ENCODE data around the gene NFIA.

The NFIA gene

DNA sequence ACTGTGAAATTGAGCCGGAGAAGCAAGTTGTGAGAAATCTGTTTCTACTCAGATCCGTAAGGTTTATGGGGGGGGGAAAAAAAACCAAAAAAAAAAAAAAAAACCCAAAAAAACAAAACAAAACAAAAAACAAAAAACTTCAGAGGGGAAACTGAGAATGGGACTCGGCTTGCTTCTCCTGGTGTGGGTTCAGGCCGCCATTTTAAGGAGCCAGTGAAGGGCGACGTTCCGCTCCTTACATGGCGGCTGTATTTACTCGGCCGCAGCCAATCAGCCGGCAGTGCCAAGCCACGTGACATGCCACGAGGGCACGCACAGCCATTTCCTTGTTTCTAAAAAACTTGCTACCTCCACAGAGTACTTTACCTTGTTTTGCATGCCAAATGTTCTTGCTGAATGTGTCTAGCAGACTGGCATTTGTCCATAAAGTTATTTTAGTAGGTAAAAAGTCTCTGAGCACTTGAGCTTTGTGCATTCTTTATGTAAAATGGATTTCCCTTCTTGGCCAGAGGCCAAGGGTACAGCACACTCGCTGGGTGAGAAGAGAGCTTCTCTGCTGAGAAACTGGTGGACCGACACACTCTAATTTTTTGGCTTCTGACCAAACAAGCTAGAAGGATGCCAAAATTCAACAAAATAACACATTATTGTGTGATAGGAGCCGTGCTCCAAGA is 101.8 kb downstream of the NFIA start:
- TF ChIP-seq EP300 (IDR thresholded peaks at IDR 0.05; ENCODE audit: borderline replicate concordance) (no peak; the same call in 1 of the 2 replicates), NFIC (IDR thresholded peaks at IDR 0.05) (peak; percentile 96), ZBTB7A (IDR thresholded peaks at IDR 0.05; ENCODE audit: low read depth) (no peak), EGR1 (IDR thresholded peaks at IDR 0.05) (peak; percentile 60; the same call in 1 of the 2 replicates), YY1 (IDR thresholded peaks at IDR 0.05; ENCODE audit: low read depth) (peak; percentile 99), TCF12 (IDR thresholded peaks at IDR 0.05; ENCODE audit: low read depth) (peak; percentile 53; the same call in 1 of the 2 replicates), FOXM1 (IDR thresholded peaks at IDR 0.05; ENCODE audit: borderline replicate concordance, low read depth) (peak; percentile 57; the same call in 1 of the 2 replicates), TEAD4 (IDR thresholded peaks at IDR 0.05) (peak; percentile 86), CEBPB (IDR thresholded peaks at IDR 0.05) (no peak), TAF1 (IDR thresholded peaks at IDR 0.05; ENCODE audit: low read depth) (peak; percentile 68; the same call in 1 of the 2 replicates), CREB1 (IDR thresholded peaks at IDR 0.05; ENCODE audit: low read depth) (no peak), RAD21 (IDR thresholded peaks at IDR 0.05; ENCODE audit: low read depth) (no peak)
- TF ChIP-seq, protein P1, sequence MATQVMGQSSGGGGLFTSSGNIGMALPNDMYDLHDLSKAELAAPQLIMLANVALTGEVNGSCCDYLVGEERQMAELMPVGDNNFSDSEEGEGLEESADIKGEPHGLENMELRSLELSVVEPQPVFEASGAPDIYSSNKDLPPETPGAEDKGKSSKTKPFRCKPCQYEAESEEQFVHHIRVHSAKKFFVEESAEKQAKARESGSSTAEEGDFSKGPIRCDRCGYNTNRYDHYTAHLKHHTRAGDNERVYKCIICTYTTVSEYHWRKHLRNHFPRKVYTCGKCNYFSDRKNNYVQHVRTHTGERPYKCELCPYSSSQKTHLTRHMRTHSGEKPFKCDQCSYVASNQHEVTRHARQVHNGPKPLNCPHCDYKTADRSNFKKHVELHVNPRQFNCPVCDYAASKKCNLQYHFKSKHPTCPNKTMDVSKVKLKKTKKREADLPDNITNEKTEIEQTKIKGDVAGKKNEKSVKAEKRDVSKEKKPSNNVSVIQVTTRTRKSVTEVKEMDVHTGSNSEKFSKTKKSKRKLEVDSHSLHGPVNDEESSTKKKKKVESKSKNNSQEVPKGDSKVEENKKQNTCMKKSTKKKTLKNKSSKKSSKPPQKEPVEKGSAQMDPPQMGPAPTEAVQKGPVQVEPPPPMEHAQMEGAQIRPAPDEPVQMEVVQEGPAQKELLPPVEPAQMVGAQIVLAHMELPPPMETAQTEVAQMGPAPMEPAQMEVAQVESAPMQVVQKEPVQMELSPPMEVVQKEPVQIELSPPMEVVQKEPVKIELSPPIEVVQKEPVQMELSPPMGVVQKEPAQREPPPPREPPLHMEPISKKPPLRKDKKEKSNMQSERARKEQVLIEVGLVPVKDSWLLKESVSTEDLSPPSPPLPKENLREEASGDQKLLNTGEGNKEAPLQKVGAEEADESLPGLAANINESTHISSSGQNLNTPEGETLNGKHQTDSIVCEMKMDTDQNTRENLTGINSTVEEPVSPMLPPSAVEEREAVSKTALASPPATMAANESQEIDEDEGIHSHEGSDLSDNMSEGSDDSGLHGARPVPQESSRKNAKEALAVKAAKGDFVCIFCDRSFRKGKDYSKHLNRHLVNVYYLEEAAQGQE (IDR thresholded peaks at IDR 0.05; ENCODE audit: low read depth) = no peak
- TF ChIP-seq, protein P2, sequence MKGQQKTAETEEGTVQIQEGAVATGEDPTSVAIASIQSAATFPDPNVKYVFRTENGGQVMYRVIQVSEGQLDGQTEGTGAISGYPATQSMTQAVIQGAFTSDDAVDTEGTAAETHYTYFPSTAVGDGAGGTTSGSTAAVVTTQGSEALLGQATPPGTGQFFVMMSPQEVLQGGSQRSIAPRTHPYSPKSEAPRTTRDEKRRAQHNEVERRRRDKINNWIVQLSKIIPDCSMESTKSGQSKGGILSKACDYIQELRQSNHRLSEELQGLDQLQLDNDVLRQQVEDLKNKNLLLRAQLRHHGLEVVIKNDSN (IDR thresholded peaks at IDR 0.05) = peak; percentile 99
- TF ChIP-seq, protein P3, sequence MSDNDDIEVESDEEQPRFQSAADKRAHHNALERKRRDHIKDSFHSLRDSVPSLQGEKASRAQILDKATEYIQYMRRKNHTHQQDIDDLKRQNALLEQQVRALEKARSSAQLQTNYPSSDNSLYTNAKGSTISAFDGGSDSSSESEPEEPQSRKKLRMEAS (IDR thresholded peaks at IDR 0.05) = peak; percentile 92

DNA sequence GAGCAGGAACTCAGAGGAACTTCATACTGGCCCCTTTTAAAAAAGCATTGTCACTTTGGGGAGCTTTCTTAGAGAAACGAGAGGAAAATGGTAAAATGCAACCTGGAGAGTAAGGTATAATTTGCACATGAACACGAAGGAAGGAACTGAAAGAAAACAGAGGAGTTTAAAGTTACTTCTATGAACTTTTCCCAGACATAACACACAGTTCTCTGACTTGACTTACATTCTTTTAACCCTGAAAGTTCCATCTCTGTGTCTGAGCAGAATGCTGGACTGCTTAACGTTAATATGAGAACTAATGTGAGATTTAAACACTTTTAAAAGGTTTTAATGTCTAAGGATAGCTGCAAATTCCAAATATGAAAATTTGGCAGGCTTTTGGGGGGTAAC is 102.3 kb downstream of the NFIA start:
- TF ChIP-seq CEBPB (IDR thresholded peaks at IDR 0.05) = no peak
- TF ChIP-seq ZBTB7A (IDR thresholded peaks at IDR 0.05; ENCODE audit: low read depth) = no peak
- TF ChIP-seq, protein P3 (IDR thresholded peaks at IDR 0.05) = no peak
- TF ChIP-seq, protein P2 (IDR thresholded peaks at IDR 0.05) = no peak
- no peak for TF ChIP-seq RAD21 (IDR thresholded peaks at IDR 0.05; ENCODE audit: low read depth)
- TF ChIP-seq, protein P1 (IDR thresholded peaks at IDR 0.05; ENCODE audit: low read depth) = no peak
- TF ChIP-seq NFIC (IDR thresholded peaks at IDR 0.05) = no peak
- no peak for TF ChIP-seq EP300 (IDR thresholded peaks at IDR 0.05; ENCODE audit: borderline replicate concordance)
- TF ChIP-seq TAF1 (IDR thresholded peaks at IDR 0.05; ENCODE audit: low read depth) = no peak
- TF ChIP-seq CREB1 (IDR thresholded peaks at IDR 0.05; ENCODE audit: low read depth) = no peak
- no peak for TF ChIP-seq TEAD4 (IDR thresholded peaks at IDR 0.05)
- TF ChIP-seq EGR1 (IDR thresholded peaks at IDR 0.05) = no peak
- TF ChIP-seq FOXM1 (IDR thresholded peaks at IDR 0.05; ENCODE audit: borderline replicate concordance, low read depth) = no peak
- TF ChIP-seq TCF12 (IDR thresholded peaks at IDR 0.05; ENCODE audit: low read depth) = no peak

DNA sequence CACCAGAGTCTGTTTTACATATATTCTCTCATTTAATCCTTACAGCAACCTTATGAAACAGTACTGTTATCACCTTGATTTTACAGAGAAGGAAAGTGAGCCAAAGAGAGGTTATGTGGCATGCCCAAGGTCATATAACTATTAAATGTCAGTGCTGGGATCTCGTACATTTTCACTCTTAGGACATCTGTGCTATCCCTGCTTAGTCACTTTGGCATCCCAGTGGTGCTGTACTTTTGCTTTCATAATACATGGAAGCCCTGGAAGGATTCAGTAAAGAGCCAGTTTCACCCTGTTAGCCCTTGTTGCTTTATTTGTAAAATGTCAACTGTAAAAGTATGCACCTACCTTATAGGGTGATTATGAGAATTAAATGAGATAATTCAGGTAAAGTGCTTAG is 104.4 kb downstream of the NFIA start:
- no peak for TF ChIP-seq CEBPB (IDR thresholded peaks at IDR 0.05)
- TF ChIP-seq EP300 (IDR thresholded peaks at IDR 0.05; ENCODE audit: borderline replicate concordance) = no peak
- no peak for TF ChIP-seq ZBTB7A (IDR thresholded peaks at IDR 0.05; ENCODE audit: low read depth)
- no peak for TF ChIP-seq TCF12 (IDR thresholded peaks at IDR 0.05; ENCODE audit: low read depth)
- TF ChIP-seq, protein P2 (IDR thresholded peaks at IDR 0.05) = no peak
- no peak for TF ChIP-seq FOXM1 (IDR thresholded peaks at IDR 0.05; ENCODE audit: borderline replicate concordance, low read depth)
- TF ChIP-seq TAF1 (IDR thresholded peaks at IDR 0.05; ENCODE audit: low read depth) = no peak
- TF ChIP-seq, protein P1 (IDR thresholded peaks at IDR 0.05; ENCODE audit: low read depth) = no peak
- no peak for TF ChIP-seq RAD21 (IDR thresholded peaks at IDR 0.05; ENCODE audit: low read depth)
- no peak for TF ChIP-seq EGR1 (IDR thresholded peaks at IDR 0.05)
- no peak for TF ChIP-seq YY1 (IDR thresholded peaks at IDR 0.05; ENCODE audit: low read depth)
- no peak for TF ChIP-seq NFIC (IDR thresholded peaks at IDR 0.05)
- TF ChIP-seq CREB1 (IDR thresholded peaks at IDR 0.05; ENCODE audit: low read depth) = no peak
- TF ChIP-seq, protein P3 (IDR thresholded peaks at IDR 0.05) = no peak
- no peak for TF ChIP-seq TEAD4 (IDR thresholded peaks at IDR 0.05)

Measured in Ishikawa (cell line).